Midbrain (tissue), 1 donor: Measurements from ENCODE around the gene PLEKHA8.
A peak's percentile ranks its signal among the peaks of the same experiment; 100 is the strongest.

Experiments used
- DNase-seq: peaks from one replicate; lab custom pipeline; 2025; lab: John Stamatoyannopoulos, UW

Gene PLEKHA8

DNA sequence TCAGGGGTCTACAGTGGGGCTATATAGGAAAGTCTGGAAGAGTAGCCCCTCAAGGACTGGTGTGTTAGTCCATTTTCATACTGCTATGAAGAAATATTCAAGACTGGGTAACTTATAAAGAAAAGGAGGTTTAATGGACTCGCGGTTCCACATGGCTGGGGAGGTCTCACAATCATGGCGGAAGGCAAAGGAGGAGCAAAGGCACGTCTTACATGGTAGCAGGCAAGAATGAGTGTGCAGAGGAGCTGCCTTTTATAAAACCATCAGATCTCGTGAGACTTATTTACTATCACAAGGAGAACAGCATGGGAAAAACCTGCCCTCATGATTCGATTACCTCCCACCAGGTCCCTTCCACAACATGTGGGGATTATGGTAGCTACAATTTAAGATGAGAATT, 4.7 kb upstream of the PLEKHA8 start:
- no peak for DNase-seq

DNA sequence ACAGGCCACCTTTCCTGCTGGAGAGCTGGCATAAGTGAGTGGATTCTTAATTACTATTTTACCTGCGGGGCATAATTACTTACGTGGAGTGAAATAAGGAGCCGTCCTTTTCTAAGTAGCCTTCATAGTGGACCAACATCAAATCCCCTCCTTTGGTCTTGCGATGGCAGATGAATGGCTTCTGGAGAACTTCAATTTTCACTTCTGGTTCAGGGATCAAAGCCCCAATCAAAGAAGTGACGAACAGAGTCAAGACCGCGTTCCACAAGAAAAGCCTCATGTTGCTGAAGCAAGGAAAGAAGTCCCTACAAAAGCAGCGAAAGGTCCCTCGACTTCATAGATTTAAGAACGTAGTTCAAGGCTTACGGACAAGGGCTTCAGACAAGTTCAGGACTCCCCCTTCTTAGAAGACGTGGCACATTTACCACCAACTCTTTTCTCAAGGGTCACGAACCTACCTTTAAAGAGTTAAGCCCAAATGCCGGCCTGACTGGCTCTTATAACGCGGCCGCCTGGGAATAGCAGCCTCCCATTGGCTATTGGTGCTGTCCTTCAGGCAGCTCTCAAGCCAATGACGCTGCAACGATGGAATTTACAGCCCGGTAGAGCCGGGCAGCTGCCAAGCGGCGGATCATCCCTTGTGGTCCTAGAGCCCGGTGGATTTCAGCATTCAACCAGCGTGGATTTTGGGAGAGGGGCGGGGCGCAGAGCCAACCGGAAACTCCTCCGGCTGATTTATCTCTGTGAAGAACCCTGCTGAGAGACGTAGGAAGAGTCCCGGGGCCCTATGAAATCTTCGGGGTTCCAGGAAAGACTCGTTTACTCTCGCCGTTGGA, 1.8 kb upstream of the PLEKHA8 start, which contains the start of gene FKBP14:
Gene FKBP14 (minus strand): TSS at position 474 of the 836 bp plus-strand sequence. CDS start 194 bp downstream, at position 280.
- DNase-seq, result peak; percentile 98

DNA sequence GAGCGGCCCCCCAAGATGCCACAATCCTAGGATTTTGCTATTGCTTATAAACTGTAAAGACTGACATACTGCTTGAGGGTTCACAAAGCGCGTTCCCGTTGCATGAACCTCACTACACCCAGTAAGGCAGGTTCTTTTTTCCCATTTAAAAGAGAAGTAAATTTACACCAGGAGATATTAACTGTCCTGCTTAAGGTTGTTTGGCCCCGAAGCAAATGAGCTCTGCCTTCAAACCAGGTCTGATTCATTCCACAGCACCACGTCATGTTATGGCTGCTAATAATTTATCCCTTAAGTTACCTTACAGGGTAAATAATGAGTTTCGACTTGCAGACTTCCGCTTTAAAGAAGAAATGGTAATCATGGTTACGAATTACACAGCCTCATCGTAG, 1.2 kb upstream of the PLEKHA8 start:
- DNase-seq, result peak; percentile 62

DNA sequence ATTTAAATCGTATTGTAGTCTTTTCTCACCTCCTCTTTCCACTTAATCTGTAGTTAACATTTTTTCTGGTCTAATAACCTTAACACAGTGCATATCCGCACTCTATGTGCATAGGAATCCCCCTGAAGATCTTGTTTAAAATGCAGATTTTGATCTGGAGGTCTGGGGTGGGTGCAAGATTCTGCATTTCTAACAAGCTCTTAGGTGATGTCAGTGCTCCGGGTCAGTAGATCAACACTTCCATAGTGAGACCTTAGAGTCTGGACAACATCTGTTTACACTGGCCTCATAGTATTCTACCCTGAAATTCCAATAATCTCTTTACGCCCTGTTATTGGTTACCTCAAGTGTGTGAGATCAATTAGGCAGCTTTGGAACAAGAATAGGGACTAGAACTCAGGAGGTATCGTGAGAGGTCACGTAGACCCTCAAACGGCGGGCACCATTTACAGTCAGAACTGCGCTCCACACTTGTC, 434 bp upstream of the PLEKHA8 start:
- peak; percentile 64 for DNase-seq

DNA sequence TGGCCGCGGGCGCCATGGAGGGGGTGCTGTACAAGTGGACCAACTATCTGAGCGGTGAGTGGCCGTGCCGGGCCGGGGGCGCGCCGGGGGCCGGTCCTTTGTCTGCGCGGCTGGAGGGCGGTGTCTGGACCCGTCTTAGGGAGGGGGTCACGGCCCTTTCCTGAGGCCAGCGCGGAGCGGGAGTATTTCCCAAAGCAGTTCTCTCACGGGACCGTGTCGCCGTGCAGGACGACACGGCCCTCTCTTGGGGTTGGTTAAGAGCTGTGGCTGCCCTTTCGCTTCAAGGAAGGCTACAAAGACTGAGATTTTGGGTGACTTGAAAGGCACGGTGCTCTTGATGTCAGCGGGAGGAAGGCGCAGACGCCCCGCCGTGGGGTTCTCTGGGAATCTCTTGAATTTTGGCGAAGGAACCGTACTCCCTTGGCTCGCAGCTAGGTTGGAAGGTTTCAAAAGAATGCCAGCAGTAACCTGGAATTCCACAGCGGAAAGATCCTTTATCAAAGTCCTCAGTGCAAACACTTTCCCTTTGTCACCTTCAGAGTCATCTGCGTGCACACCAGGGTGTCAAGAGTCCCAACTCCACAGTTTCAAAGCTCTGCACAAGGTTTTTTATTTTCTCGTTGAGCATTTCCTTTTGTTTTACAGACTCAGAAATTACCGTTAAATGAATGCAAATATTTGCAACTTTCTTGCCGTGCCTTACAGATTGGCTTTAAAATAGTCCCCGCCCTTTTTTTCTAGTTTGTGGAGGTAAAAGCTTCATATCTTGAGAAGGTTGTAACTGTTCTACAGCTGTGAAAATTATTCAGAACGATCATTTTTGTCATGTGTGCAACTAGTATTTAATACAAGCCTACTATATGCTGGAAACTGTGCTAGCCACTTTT, 780 bp downstream of the PLEKHA8 start:
- DNase-seq, result peak; percentile 49

DNA sequence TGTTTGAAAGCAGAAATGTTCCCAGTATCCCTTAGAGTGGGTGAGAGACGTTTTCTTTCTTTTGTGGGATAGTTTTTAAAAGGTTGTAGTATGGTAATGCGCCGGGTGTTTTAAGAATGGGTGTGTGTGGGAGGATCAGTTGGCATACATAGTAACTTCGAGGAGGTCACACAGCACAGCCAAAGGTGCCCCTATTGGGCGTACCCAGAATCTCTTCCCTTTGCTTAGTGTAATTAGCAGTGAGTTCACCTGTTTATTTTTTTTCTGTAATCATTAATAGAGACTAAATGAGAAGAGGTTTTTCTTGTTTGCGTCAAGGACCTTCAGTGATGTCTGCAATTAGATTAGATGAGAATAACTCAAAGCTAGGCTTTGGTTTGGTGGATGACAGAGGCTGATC, 1.5 kb downstream of the PLEKHA8 start:
- no peak for DNase-seq

DNA sequence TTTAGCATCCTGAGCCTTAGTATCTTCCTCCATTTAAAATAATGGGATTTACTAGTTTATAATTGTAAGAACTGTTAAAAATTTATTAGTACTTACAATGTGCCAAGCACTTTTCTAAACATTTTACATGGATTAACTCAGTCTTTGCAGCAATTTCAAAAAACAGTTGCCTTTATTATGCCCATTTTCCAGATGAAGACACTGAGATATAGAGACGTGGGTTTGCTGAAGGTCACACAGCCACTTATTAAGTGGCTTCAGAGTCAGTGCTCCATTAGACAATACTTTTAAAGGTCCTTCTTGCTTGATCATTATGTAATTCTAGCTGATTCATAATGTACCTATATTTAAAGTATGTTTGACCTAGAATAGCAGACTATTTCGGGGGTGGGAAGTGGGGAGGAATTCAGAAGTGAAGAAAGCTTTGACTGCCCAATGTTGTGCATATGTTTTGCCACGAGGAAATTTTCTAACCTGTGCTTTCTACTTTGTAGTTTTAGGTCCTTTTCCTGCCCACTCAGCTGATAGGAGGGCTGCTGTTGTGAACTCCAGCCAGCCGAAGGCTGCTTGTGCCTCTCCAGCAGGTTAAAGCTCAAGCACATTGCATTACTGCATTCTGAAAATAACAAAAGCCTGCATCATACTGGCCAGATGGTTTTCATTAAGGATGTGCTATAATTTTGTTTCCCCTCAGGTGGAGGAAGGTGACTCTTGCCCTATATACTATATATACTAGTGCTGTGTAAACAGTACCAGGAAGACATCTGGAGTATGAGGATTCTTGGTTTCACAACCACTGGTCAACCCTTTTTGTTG, 4.3 kb downstream of the PLEKHA8 start:
- DNase-seq, result no peak

DNA sequence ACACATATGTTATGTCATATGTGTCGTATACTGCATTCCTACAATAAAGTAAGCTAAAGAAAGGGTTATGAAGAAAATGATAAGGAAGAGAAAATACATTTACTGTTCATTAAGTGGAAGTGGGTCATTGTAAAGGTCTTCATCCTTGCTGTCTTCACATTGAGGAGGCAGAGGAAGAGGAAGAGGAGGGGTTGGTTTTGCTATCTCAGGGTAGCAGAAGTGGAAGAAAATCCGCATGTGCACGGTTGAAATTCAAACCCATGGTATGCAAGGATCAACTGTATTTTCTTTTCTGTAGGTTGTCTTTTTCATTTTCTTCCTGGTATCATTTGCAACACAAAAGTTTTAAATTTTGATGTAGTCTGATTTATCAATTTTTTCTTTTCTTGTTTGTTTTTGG, 6.3 kb downstream of the PLEKHA8 start:
- no peak for DNase-seq

DNA sequence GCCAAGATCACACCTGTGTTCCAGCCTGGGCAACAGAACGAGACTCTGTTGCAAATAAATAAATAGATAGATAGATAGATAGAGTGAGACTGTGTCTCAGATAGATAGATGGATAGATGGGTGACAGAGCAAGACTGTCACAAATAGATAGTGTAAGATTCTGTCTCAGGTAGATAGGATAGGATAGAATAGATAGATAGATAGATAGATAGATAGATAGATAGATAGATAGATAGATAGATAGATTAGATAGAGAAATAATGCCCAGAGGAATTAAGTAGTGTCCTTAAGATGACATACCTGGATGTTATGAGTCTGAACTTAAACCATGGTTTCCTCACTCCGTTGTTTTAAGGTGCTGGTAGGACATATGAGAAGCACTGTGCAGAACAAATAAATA, 8.0 kb downstream of the PLEKHA8 start:
- no peak for DNase-seq

DNA sequence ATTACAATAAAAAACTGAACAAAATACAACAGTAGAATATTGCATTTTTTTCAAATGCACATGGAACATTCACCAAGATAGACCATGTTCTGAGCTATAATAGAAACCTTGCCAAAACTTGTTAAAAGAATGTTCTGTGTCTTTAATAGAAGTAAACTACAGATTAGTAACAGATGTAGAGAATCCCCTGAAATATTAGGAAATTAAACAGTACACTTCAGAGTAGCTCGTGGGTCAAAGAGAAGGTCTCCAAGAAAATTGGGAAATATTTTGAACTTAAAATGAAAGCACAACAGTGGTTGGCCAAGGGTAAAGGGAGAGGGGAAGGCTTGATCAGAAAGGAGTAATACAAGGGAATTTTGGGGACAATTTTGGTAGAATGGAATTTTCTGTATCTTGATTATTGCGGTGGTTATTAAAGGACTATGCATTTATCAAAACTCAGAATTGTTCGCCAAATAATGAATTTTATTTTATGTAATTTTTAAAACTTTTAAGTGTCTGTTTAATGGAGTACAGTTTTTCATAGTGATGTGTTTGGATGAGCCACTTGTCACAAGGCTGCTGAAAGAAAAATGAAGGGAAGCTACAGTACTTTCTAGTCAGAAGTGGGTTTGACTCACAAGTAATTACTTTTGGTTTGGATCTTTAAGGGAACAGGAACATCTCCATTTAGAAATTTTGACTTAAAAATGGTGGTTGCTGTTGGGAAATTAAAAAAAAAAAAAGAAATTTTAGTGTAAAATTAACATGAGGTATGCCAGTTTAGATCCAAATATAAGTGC, 10.2 kb downstream of the PLEKHA8 start:
- no peak for DNase-seq

DNA sequence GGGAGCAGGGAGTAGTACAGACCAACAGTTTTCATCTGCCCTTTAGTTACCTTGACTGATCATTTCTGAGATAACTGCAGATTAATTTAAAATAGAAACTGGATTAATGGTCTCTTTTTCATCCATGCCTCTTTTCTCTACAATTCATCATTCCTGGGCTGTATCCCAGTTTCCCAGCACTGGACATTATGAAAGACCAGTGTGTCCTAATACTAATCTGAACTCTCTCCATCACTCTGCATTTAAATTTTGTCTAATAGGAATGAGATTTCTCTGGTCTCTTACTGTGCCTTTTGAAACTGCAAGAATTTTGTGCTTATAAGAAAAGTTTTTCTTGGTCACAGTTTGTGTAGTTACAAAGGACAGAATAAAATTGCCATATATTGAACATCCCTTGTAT, 12.7 kb downstream of the PLEKHA8 start:
- no peak for DNase-seq

DNA sequence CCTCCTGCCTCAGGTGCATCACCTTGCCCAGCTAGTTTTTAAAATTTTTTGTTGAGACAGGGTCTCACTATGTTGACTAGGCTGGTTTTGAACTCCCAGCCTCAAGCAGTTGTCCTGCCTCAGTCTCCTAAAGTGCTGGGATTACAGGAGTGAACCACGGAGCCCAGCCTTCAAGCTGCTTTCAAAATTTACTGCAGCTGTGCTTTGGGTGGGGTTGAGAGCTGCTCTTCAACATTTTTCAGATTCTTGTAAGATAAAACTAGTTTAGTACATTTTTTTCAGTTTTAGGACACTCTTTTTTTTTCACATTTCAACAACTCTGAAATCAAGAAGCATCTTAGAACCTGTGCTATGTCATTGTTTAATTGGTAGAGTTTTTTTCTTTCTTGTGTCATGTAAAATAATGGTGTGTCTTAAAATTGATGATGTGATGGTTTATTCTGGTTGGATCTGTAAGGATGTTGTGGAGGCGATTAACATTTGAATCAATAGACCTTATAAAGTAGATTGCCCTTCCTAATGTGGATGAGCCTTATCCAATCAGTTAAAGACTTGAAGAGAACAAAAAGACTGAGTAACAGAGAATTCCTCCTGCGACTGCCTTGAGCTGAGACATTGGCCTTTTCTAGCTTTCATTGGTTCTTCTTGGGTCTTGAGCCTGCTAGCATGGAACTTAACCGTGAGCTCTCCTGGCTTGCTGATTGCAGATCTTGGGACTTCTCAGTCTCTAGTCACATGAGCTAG, 13.5 kb downstream of the PLEKHA8 start:
- DNase-seq, result no peak

DNA sequence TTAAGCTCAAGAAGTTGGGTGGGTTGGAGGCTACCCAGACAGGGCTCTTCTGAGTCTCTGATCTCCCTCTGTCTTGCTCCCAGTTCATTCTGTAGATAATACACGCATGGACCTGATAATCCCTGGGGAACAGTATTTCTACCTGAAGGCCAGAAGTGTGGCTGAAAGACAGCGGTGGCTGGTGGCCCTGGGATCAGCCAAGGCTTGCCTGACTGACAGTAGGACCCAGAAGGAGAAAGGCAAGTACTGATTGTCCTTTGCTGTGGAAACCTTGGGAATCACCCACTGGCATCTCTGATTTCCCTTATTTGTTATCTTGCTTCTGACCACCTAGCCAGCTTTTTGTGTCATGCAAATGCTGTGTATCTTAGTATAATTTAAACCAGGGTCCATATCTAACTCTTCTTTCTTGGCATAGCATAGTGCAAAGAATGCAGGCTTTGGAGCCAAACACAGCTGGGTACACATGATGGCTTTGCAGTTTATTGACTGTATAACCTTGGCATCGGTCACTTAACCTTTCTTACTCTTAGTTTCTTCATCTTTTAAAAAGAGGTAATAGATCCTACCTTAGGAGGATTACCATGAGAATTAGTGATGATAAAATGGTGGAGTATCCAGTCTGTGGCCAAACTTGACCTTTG, 18.0 kb downstream of the PLEKHA8 start:
- DNase-seq, result no peak

DNA sequence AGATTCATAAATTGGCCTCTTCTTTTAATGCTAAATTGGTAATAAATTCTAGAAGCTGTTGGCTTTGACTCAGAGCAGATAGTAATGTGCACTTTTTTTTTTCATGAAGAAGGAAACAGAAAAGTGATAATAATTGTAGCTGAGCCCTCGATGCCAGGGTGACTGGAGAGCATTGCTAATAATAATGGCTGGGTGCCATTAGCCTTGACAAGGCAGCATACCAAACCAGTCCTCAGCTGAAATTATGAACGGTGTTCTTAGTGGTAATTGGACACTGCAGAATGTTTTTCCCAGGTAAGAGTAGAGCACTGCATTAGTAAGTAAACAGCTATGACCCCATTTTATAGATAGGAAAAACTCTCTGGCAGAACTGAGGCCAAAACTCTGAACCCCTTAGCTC, 18.9 kb downstream of the PLEKHA8 start:
- no peak for DNase-seq

DNA sequence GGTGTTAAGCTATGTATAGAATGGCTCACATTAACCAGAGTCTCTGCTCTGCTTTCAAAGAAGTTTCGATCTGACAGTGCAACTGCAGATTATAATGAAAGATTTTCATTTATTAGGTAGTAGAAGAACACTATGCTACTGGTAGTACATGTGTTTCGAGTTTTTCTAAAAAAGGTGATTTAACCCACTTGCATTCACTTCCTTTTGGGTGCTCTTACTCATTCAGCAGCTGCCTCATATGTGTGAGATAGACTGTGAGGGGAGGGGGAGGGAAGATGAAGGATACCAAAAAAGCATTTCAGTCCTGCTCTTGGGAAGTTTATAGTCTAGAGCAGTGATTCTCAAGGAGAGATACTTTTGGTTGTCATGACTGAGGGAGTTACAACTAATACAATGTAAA, 20.4 kb downstream of the PLEKHA8 start:
- no peak for DNase-seq

DNA sequence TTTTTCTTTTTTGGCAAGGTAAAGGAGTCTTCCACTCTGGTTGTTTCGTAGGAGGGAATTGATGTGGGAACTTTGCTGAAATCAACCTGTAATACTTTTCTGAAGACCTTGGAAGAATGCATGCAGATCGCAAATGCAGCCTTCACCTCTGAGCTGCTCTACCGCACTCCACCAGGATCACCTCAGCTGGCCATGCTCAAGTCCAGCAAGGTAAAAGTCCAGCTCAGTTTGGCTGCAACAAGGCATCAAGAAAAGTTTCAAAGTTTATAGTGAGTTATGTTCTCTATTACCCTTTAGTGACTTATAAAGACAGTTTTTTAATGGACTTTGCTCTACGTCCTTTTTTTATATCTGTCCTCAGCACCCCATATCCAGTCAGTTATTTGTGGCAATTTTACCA, 21.0 kb downstream of the PLEKHA8 start:
- no peak for DNase-seq

DNA sequence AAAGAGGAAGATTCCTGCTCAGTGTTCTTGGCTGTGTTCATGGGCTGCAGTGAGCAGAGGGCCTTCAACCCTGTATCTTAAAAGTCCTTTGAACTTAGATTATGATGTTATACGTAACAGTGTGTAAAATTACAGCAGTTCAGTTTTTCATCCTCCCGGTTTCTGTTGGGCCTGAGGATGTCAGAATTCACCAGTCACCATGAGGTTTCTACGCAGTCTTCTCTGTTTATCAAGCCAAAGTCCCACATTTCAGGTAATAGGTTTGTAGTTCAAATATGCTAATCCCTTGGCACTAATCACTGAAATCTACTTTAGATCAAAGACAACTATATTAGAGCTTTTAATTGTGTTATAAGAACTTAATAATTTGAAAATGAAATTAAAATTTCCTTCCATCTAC, 24.9 kb downstream of the PLEKHA8 start:
- no peak for DNase-seq

DNA sequence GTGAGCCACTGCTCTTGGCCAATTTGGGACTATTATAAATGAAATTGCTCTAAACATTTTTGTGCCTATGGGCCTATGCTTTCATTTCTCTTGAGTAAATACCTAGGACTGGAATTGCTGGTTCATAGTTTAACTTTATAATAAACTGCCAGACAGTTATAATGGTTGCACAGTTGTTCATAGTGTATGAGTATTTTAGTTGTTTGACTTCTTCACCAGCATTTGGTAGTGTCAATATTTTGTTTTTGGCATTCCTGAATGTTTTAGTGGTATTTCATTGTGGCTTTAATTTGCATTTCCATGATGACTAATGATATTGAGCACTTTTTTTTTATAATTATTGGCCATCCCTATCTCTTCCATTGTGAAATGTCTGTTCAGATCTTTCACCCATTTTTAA, 29.5 kb downstream of the PLEKHA8 start:
- no peak for DNase-seq

DNA sequence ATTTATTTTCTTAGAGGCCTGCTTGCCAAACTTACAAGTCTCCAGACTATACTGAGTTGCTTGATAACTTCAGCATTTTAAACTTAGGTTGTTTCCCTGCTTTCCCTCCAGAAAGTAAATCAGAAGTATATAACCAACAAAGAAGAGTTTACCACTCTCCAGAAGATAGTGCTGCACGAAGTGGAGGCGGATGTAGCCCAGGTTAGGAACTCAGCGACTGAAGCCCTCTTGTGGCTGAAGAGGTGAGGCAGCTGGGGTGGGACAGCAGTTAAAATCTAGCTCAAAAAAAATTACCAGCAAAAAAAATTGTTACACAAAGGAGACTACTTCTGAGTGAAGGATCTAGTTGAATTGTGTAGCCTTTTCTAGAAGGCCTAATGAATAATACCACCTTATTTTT, 33.6 kb downstream of the PLEKHA8 start:
- DNase-seq, result peak; percentile 5

DNA sequence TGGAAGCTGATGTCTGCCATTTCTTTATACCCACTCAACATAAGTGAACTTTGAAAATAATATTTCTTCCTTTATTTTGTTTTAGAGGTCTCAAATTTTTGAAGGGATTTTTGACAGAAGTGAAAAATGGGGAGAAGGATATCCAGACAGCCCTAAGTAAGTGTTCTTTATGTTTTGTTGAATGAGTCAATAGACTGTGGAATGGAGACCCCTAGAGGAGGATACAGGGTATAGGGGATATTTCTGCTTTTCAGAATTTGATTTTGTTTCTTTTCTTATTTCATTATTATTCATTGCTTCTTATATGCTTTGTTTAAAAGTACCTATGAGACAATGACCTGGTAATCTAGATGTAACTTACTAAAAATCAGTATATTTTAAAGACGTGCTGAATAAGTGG, 34.4 kb downstream of the PLEKHA8 start:
- DNase-seq, result peak; percentile 21
